Smooth muscle cell (in vitro differentiated cells): Measurements from ENCODE around the gene RCHY1. TPM values are rescaled to one million over a fixed set of nuclear protein-coding genes. Genes with fewer than 3 reads are reported as not detected.
"Not testable (repeated sequence)": the region's sequence is repeated elsewhere in the genome, so short reads cannot be mapped to it uniquely, and the experiment has no call there.

ENCODE experiments used
- DNase-seq: peaks from one replicate; lab custom pipeline; 2025; ENCODE audit not compliant: unreplicated experiment; lab: John Stamatoyannopoulos, UW
- H2AFZ ChIP-seq: fragments of 200-600 bp; sonication (generic); 2 replicates; pipeline ENCODE4 v1.6.0; 2016; ENCODE audit warnings: antibody characterized with exemption, low read depth, mild to moderate bottlenecking
- H3F3A ChIP-seq: fragments of 200-600 bp; sonication (generic); 2 replicates; pipeline ENCODE4 v1.6.0; 2017; ENCODE audit warnings: antibody characterized with exemption, low read depth
- H3K27ac ChIP-seq: fragments of 200-600 bp; sonication (generic); 2 replicates; pipeline ENCODE4 v1.5.1; 2016; ENCODE audit warnings: low read depth, mild to moderate bottlenecking
- H3K27me3 ChIP-seq: fragments of 200-600 bp; sonication (generic); 2 replicates; pipeline ENCODE4 v1.6.1; 2016; ENCODE audit warnings: low read depth, mild to moderate bottlenecking
- H3K36me3 ChIP-seq: fragments of 200-600 bp; sonication (generic); 2 replicates; pipeline ENCODE4 v1.5.1; 2016; ENCODE audit warnings: low read depth
- H3K4me1 ChIP-seq: fragments of 200-600 bp; sonication (generic); 2 replicates; pipeline ENCODE4 v1.5.1; 2016; ENCODE audit warnings: low read depth
- H3K4me2 ChIP-seq: fragments of 200-600 bp; sonication (generic); 2 replicates; pipeline ENCODE4 v1.6.0; 2016; ENCODE audit warnings: mild to moderate bottlenecking
- H3K4me3 ChIP-seq: fragments of 200-600 bp; sonication (generic); 2 replicates; pipeline ENCODE4 v1.5.1; 2016; ENCODE audit warnings: mild to moderate bottlenecking
- H3K79me2 ChIP-seq: fragments of 200-600 bp; sonication (generic); 2 replicates; pipeline ENCODE4 v1.6.0; 2016; ENCODE audit warnings: low read depth, mild to moderate bottlenecking
- H3K9ac ChIP-seq: fragments of 200-600 bp; sonication (generic); 2 replicates; pipeline ENCODE4 v1.6.0; 2016; ENCODE audit warnings: low read depth
- H3K9me3 ChIP-seq: fragments of 200-600 bp; sonication (generic); replicated peaks from 2 replicates; pipeline ENCODE4 v1.5.1; 2016; ENCODE audit warnings: low read depth
- H4K20me1 ChIP-seq: fragments of 200-600 bp; sonication (generic); 2 replicates; pipeline ENCODE4 v1.6.0; 2016; ENCODE audit warnings: low read depth
- CTCF ChIP-seq: fragments of 200-600 bp; sonication (generic); IDR thresholded peaks from 2 replicates; pipeline ENCODE4 v1.5.1; 2017; ENCODE audit warnings: borderline replicate concordance, mild to moderate bottlenecking, antibody characterized with exemption; ENCODE audit not compliant: insufficient read depth, poor library complexity, severe bottlenecking
- WGBS: methylation state at CpG from one replicate; pipeline ENCODE4 v1.1.7; 2016; ENCODE audit warnings: low lambda C conversion rate; 5-methylcytosine and 5-hydroxymethylcytosine counted together
- polyA plus RNA-seq: library from polyadenylated mRNA; unstranded; fragments of >200 nt; fragmentation: Nextera tagmentation; extraction: Ambion mirVana; gene quantifications from 2 replicates; pipeline ENCODE4 v1.2.1, GENCODE V29; 2016
- total RNA-seq: library from RNA; depleted of rRNA; stranded (reverse); fragments of >200 nt; gene quantifications from 2 replicates; pipeline ENCODE4 v1.2.3, GENCODE V29; 2014

The RCHY1 gene
- total and polyA plus RNA-seq, 2 experiments from 2014 or later, result 19.3 to 45.9 TPM

GRCh38 chr4:75513526-75514130 lies 575 bp downstream of the RCHY1 start:
- no peaks in the 10 kb centered on the region for H3K9me3 ChIP-seq
- peak overlapping the region; percentile 90 for H3K27ac ChIP-seq
- H3K36me3 ChIP-seq, result peaks cover 6% of the 10 kb centered on the region
- peaks cover 9% of the 10 kb centered on the region for H4K20me1 ChIP-seq
- no peaks in the 10 kb centered on the region for H3K27me3 ChIP-seq
- peak overlapping the region; percentile 87 for H3K9ac ChIP-seq
- WGBS, result 4% methylated on average over 12 of the region's 12 CpGs
- peak overlapping the region; percentile 92 for H3K4me2 ChIP-seq
- H2AFZ ChIP-seq, result peak overlapping the region; percentile 81
- peaks cover 9% of the 10 kb centered on the region for H3F3A ChIP-seq
- peaks cover 33% of the 10 kb centered on the region for H3K4me1 ChIP-seq
- no peak for DNase-seq
- no peak for TF ChIP-seq CTCF
- peak overlapping the region; percentile 78 for H3K4me3 ChIP-seq
- peaks cover 69% of the 10 kb centered on the region for H3K79me2 ChIP-seq

- Histone ChIP-seq H3K27ac (peak overlapping the region; percentile 90), H2AFZ (peak overlapping the region; percentile 81)
- no peak for DNase-seq
These were observed 1.6 kb downstream of the RCHY1 start for GRCh38 chr4:75512386-75513211.

GRCh38 chr4:75511841-75512240 lies 2.4 kb downstream of the RCHY1 start:
- H3K79me2 ChIP-seq, result peaks cover 83% of the 10 kb centered on the region
- 53% methylated on average over 3 of the region's 3 CpGs for WGBS
- H3K9me3 ChIP-seq, result no peaks in the 10 kb centered on the region
- H3K36me3 ChIP-seq, result peaks cover 4% of the 10 kb centered on the region
- H3K9ac ChIP-seq, result peak overlapping the region; percentile 10
- TF ChIP-seq CTCF, result no peak
- peak overlapping the region; percentile 78 for H3K4me3 ChIP-seq
- H3F3A ChIP-seq, result peaks cover 9% of the 10 kb centered on the region
- H2AFZ ChIP-seq, result no peak overlapping the region
- no peak for DNase-seq
- H3K4me1 ChIP-seq, result peaks cover 33% of the 10 kb centered on the region
- no peaks in the 10 kb centered on the region for H3K27me3 ChIP-seq
- peak overlapping the region; percentile 92 for H3K4me2 ChIP-seq
- peaks cover 15% of the 10 kb centered on the region for H4K20me1 ChIP-seq
- H3K27ac ChIP-seq, result peak overlapping the region; percentile 90

More at GRCh38 chr4:75512386-75513211, 1.6 kb downstream of the RCHY1 start:
- no peak for TF ChIP-seq CTCF
- WGBS, result 33% methylated on average over 6 of the region's 6 CpGs
- no peaks in the 10 kb centered on the region for H3K27me3 ChIP-seq
- peaks cover 33% of the 10 kb centered on the region for H3K4me1 ChIP-seq
- H3K4me2 ChIP-seq, result peak overlapping the region; percentile 92
- peaks cover 9% of the 10 kb centered on the region for H3F3A ChIP-seq
- H3K9ac ChIP-seq, result peak overlapping the region; percentile 87
- peaks cover 77% of the 10 kb centered on the region for H3K79me2 ChIP-seq
- H3K9me3 ChIP-seq, result no peaks in the 10 kb centered on the region
- H3K36me3 ChIP-seq, result peaks cover 2% of the 10 kb centered on the region
- H3K4me3 ChIP-seq, result peak overlapping the region; percentile 78
- H4K20me1 ChIP-seq, result peaks cover 11% of the 10 kb centered on the region

- H3K27ac ChIP-seq, H3F3A ChIP-seq, H3K4me2 ChIP-seq, H3K9ac ChIP-seq, DNase-seq, H2AFZ ChIP-seq, H3K36me3 ChIP-seq, H3K27me3 ChIP-seq, H3K4me3 ChIP-seq, H3K9me3 ChIP-seq: not testable (repeated sequence)
- WGBS, result 97% methylated on average over 4 of the region's 4 CpGs
- peaks cover 70% of the 10 kb centered on the region for H3K79me2 ChIP-seq
- peaks cover 23% of the 10 kb centered on the region for H4K20me1 ChIP-seq
- peaks cover 22% of the 10 kb centered on the region for H3K4me1 ChIP-seq
These were observed 4.6 kb downstream of the RCHY1 start for GRCh38 chr4:75509592-75509991.
